Neural cell (in vitro differentiated cells): ENCODE measurements around the gene LINC00237. TPM values are rescaled to one million over a fixed set of nuclear protein-coding genes. Genes with fewer than 3 reads are reported as not detected.

ENCODE experiments used
- H2AFZ ChIP-seq: fragments of 200-600, 300-800 bp; sonication (generic), shearing (Covaris generic); 2 replicates; pipeline ENCODE4 v1.6.0; 2014; ENCODE audit warnings: low read depth, mild to moderate bottlenecking, antibody characterized with exemption, low read length, moderate library complexity
- H3F3A ChIP-seq: fragments of 200-600 bp; shearing (Covaris generic); 2 replicates; pipeline ENCODE4 v1.6.1; 2016; ENCODE audit warnings: mild to moderate bottlenecking, moderate library complexity, mixed read lengths, antibody characterized with exemption, low read length; ENCODE audit not compliant: insufficient read depth, poor library complexity, severe bottlenecking
- H3K27ac ChIP-seq: fragments of 200-600, 300-800 bp; sonication (generic), shearing (Covaris generic); 2 replicates; pipeline ENCODE4 v1.5.1; 2014; ENCODE audit warnings: mild to moderate bottlenecking, low read length, moderate library complexity
- H3K27me3 ChIP-seq: fragments of 300-800, 200-600 bp; sonication (generic), shearing (Covaris generic); 2 replicates; pipeline ENCODE4 v1.6.0; 2014; ENCODE audit warnings: mild to moderate bottlenecking, low read depth, low read length, moderate library complexity; ENCODE audit not compliant: insufficient read depth
- H3K36me3 ChIP-seq: fragments of 300-800, 200-600 bp; sonication (generic), shearing (Covaris generic); 2 replicates; pipeline ENCODE4 v1.5.1; 2014; ENCODE audit warnings: mild to moderate bottlenecking, antibody characterized with exemption, low read length, moderate library complexity; ENCODE audit not compliant: insufficient read depth
- H3K4me2 ChIP-seq: fragments of 300-800, 200-600 bp; sonication (generic), shearing (Covaris generic); 2 replicates; pipeline ENCODE4 v1.6.0; 2014; ENCODE audit warnings: mild to moderate bottlenecking, low read length
- H3K4me3 ChIP-seq: fragments of 300-800, 200-600 bp; sonication (generic), shearing (Covaris generic); 2 replicates; pipeline ENCODE4 v1.5.1; 2014; ENCODE audit warnings: mild to moderate bottlenecking, low read length, moderate library complexity
- H3K79me2 ChIP-seq: fragments of 200-600 bp; shearing (Covaris generic); replicated peaks from 2 replicates; pipeline ENCODE4 v1.6.0; 2014; ENCODE audit warnings: mild to moderate bottlenecking, low read length, moderate library complexity; ENCODE audit not compliant: insufficient read depth
- H3K9ac ChIP-seq: fragments of 300-800, 200-600 bp; sonication (generic), shearing (Covaris generic); 2 replicates; pipeline ENCODE4 v1.6.1; 2016; ENCODE audit warnings: mild to moderate bottlenecking, low read length, mixed read lengths
- H3K9me2 ChIP-seq: fragments of 200-600 bp; shearing (Covaris generic); 2 replicates; pipeline ENCODE4 v1.6.1; 2016; ENCODE audit warnings: mild to moderate bottlenecking, low read length, mixed read lengths; ENCODE audit not compliant: insufficient read depth
- H3K9me3 ChIP-seq: fragments of 200-600, 300-800 bp; sonication (generic), shearing (Covaris generic); 2 replicates; pipeline ENCODE4 v1.6.1; 2016; ENCODE audit warnings: mild to moderate bottlenecking, mixed run types, low read length, moderate library complexity, mixed read lengths
- H4K20me1 ChIP-seq: fragments of 200-600 bp; shearing (Covaris generic); 2 replicates; pipeline ENCODE4 v1.6.1; 2016; ENCODE audit warnings: mild to moderate bottlenecking, mixed run types; ENCODE audit not compliant: insufficient read depth
- EP300 ChIP-seq: fragments of 450-650 bp; conservative IDR thresholded peaks from 2 replicates; pipeline ENCODE4 v1.6.1; 2014; ENCODE audit warnings: antibody characterized with exemption, mild to moderate bottlenecking, moderate library complexity; ENCODE audit not compliant: poor library complexity, severe bottlenecking
- EZH2 ChIP-seq: fragments of 200-600, 300-800 bp; shearing (Covaris generic), sonication (generic); IDR thresholded peaks from 2 replicates; pipeline ENCODE4 v1.6.1; 2014; ENCODE audit warnings: antibody characterized with exemption, low read length, borderline replicate concordance, mild to moderate bottlenecking; ENCODE audit not compliant: insufficient read depth, poor library complexity, severe bottlenecking
- MXI1 ChIP-seq: fragments of 450-650 bp; conservative IDR thresholded peaks from 2 replicates; pipeline ENCODE4 v1.6.1; 2014; ENCODE audit warnings: antibody characterized with exemption, mild to moderate bottlenecking; ENCODE audit not compliant: poor library complexity, severe bottlenecking
- POLR2AphosphoS5 ChIP-seq: IDR thresholded peaks from 2 replicates; pipeline ENCODE4 v1.6.1; 2012
- RAD21 ChIP-seq: fragments of 450-650 bp; conservative IDR thresholded peaks from 2 replicates; pipeline ENCODE4 v1.6.1; 2014; ENCODE audit warnings: antibody characterized with exemption, mild to moderate bottlenecking, moderate library complexity
- SMC3 ChIP-seq: fragments of 450-650 bp; conservative IDR thresholded peaks from 2 replicates; pipeline ENCODE4 v1.6.1; 2014; ENCODE audit warnings: antibody characterized with exemption, mild to moderate bottlenecking, moderate library complexity; ENCODE audit not compliant: poor library complexity
- TAF1 ChIP-seq: IDR thresholded peaks from 2 replicates; pipeline ENCODE4 v1.6.1; 2012; ENCODE audit warnings: low read depth
- polyA plus RNA-seq: library from polyadenylated mRNA; depleted of rRNA; stranded (reverse); fragments of >200 nt; gene quantifications from 2 replicates; pipeline ENCODE4 v1.2.3, GENCODE V29; 2014
- TF ChIP-seq, protein P1 (sequence below): fragments of 450-650 bp; IDR thresholded peaks from 2 replicates; pipeline ENCODE4 v1.5.1; 2014; ENCODE audit warnings: antibody characterized with exemption, mild to moderate bottlenecking, moderate library complexity; ENCODE audit not compliant: poor library complexity, severe bottlenecking
- TF ChIP-seq, protein P2 (sequence below): IDR thresholded peaks from 2 replicates; pipeline ENCODE4 v1.6.1; 2012; ENCODE audit warnings: borderline replicate concordance

The LINC00237 gene
- polyA plus RNA-seq, 1 donor from 2014 or later: not detected

DNA sequence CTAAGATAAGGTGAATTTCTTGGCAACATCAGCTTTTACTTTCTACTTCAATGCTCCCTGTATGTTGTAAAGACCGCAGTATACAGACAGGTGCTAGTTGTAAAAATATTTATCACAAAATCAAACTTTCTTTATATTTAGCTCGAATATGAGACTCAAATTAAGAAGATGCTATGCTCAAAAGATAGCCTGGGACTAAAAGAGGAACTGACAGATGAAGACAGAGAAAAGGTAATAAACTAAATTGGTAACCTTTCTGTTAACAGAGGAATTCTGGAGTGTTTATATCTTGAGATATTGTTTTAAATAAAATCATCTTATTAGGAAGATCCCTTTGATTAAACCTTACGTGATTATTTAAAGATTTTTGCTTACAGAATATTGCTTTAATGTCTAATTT, 39.3 kb upstream of the LINC00237 start:
- no peaks in the 10 kb centered on the region for H3K36me3 ChIP-seq
- no peaks in the 10 kb centered on the region for H3K79me2 ChIP-seq
- H3K9ac ChIP-seq: no peak overlapping the region
- no peak overlapping the region for H3K27ac ChIP-seq
- no peaks in the 10 kb centered on the region for H3F3A ChIP-seq
- no peak overlapping the region for H3K4me3 ChIP-seq
- TF ChIP-seq POLR2AphosphoS5: no peak
- TF ChIP-seq SMC3: no peak
- TF ChIP-seq RAD21: no peak
- no peak for TF ChIP-seq TAF1
- TF ChIP-seq EP300: no peak
- TF ChIP-seq, protein P1, sequence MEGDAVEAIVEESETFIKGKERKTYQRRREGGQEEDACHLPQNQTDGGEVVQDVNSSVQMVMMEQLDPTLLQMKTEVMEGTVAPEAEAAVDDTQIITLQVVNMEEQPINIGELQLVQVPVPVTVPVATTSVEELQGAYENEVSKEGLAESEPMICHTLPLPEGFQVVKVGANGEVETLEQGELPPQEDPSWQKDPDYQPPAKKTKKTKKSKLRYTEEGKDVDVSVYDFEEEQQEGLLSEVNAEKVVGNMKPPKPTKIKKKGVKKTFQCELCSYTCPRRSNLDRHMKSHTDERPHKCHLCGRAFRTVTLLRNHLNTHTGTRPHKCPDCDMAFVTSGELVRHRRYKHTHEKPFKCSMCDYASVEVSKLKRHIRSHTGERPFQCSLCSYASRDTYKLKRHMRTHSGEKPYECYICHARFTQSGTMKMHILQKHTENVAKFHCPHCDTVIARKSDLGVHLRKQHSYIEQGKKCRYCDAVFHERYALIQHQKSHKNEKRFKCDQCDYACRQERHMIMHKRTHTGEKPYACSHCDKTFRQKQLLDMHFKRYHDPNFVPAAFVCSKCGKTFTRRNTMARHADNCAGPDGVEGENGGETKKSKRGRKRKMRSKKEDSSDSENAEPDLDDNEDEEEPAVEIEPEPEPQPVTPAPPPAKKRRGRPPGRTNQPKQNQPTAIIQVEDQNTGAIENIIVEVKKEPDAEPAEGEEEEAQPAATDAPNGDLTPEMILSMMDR: no peak
- TF ChIP-seq, protein P2, sequence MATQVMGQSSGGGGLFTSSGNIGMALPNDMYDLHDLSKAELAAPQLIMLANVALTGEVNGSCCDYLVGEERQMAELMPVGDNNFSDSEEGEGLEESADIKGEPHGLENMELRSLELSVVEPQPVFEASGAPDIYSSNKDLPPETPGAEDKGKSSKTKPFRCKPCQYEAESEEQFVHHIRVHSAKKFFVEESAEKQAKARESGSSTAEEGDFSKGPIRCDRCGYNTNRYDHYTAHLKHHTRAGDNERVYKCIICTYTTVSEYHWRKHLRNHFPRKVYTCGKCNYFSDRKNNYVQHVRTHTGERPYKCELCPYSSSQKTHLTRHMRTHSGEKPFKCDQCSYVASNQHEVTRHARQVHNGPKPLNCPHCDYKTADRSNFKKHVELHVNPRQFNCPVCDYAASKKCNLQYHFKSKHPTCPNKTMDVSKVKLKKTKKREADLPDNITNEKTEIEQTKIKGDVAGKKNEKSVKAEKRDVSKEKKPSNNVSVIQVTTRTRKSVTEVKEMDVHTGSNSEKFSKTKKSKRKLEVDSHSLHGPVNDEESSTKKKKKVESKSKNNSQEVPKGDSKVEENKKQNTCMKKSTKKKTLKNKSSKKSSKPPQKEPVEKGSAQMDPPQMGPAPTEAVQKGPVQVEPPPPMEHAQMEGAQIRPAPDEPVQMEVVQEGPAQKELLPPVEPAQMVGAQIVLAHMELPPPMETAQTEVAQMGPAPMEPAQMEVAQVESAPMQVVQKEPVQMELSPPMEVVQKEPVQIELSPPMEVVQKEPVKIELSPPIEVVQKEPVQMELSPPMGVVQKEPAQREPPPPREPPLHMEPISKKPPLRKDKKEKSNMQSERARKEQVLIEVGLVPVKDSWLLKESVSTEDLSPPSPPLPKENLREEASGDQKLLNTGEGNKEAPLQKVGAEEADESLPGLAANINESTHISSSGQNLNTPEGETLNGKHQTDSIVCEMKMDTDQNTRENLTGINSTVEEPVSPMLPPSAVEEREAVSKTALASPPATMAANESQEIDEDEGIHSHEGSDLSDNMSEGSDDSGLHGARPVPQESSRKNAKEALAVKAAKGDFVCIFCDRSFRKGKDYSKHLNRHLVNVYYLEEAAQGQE: no peak
- TF ChIP-seq MXI1: no peak
- TF ChIP-seq EZH2: no peak
- H3K27me3 ChIP-seq: no peaks in the 10 kb centered on the region
- H3K9me2 ChIP-seq: no peaks in the 10 kb centered on the region
- H2AFZ ChIP-seq: no peak overlapping the region
- H3K9me3 ChIP-seq: no peaks in the 10 kb centered on the region
- no peak overlapping the region for H3K4me2 ChIP-seq
- no peaks in the 10 kb centered on the region for H4K20me1 ChIP-seq

DNA sequence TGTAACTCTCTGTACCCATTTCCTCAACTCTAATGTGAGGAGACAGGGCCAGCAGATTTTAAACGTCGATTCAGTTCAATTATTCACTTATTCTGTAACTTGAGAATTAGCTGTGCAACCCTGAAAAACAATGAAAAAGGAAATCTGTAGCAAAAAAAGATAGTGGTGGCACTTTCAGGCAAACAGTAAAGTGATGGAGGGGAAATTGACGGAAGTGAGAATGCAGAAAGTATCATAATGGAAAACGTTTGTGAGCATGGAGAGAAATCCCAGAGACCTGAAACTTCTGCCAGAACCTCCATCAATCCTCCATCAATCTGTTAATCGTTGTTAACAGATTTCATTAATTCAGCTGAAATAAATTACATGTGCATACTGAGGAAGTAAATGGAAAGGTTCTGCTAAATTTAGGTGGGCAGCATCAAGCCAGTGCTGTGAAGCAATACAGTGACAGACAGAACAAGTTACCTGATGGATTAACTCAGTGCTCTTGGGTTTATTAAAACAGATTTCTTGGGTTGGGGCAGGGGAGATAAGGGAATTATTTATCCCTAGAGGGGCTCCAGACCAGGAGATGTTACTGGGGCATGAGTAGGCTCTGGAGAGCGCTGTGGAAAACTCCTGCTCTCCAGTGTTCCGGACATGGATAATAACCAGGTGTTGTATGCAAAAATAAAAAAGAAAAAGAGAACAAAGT, 37.2 kb upstream of the LINC00237 start:
- no peaks in the 10 kb centered on the region for H3K79me2 ChIP-seq
- H3K9me2 ChIP-seq: no peaks in the 10 kb centered on the region

More for the DNA sequence above, 37.2 kb upstream of the LINC00237 start:
- no peaks in the 10 kb centered on the region for H3F3A ChIP-seq
- no peaks in the 10 kb centered on the region for H3K36me3 ChIP-seq
- no peaks in the 10 kb centered on the region for H3K27me3 ChIP-seq
- no peak overlapping the region for H3K4me2 ChIP-seq
- no peak overlapping the region for H2AFZ ChIP-seq
- H3K9ac ChIP-seq: no peak overlapping the region
- TF ChIP-seq POLR2AphosphoS5: no peak
- no peak for TF ChIP-seq RAD21
- TF ChIP-seq, protein P2: no peak
- TF ChIP-seq, protein P1: no peak
- no peak for TF ChIP-seq MXI1
- no peak for TF ChIP-seq EZH2
- TF ChIP-seq EP300: no peak
- no peak for TF ChIP-seq TAF1
- TF ChIP-seq SMC3: no peak
- H3K27ac ChIP-seq: no peak overlapping the region
- no peaks in the 10 kb centered on the region for H3K9me3 ChIP-seq
- H4K20me1 ChIP-seq: no peaks in the 10 kb centered on the region
- no peak overlapping the region for H3K4me3 ChIP-seq
